NOMO-1 treated with DMSO at 0.1 percent for 48 hours (cell line): Measurements from ENCODE around the gene ANXA9.
A peak's percentile ranks its signal among the peaks of the same experiment; 100 is the strongest.

Experiments
- DNase-seq: peaks from one replicate; lab custom pipeline; 2025; ENCODE audit not compliant: unreplicated experiment; lab: John Stamatoyannopoulos, UW

ANXA9 gene

DNA sequence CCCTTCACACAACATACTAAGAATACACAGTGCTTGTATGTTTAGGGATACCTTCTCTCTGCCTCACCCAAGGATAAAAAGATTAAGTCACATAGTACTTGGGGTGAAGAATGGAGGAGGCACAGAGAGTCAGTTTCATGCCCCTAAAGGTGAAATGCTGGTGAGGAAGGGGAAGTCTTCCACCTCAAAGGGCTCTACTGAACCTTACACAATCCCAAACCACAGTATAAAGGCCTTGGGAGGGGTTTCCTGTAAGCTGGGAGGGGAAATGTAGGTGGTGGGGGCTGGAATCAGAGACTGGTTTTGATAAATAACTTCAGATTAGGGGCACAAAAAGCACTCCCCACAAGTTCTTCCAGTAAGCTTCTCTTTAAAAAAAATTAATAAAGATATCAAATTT lies 21.1 kb downstream of the ANXA9 start:
- peak; percentile 68 for DNase-seq

DNA sequence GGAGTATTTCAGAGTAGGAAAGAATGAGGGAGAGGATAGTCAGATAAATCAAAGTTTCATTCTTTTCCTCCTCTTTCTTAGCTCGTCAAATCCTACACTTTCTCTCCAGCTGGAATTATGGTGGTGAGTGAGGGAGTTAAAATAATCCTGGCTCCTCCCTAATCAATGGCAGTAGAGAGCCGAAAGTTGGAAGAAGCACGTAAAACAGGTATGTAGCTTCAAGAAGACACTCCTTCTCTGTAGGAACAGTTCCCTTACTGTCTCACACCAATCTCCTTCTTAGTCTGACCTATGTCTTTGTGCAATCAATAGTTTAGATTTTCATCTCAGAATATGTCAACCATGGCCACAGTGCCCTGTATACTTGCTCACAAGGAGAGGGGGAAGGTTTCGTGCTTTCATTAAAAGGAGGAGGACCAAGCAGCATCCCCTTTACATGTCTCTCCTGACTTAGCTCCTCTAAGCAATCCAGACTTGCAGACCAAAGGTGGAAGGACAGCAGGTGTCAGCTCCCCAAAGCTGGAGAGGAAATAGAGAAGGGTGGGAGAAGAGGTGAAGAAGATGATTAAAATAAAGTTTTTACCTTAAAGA lies 23.7 kb downstream of the ANXA9 start:
- DNase-seq, result no peak

DNA sequence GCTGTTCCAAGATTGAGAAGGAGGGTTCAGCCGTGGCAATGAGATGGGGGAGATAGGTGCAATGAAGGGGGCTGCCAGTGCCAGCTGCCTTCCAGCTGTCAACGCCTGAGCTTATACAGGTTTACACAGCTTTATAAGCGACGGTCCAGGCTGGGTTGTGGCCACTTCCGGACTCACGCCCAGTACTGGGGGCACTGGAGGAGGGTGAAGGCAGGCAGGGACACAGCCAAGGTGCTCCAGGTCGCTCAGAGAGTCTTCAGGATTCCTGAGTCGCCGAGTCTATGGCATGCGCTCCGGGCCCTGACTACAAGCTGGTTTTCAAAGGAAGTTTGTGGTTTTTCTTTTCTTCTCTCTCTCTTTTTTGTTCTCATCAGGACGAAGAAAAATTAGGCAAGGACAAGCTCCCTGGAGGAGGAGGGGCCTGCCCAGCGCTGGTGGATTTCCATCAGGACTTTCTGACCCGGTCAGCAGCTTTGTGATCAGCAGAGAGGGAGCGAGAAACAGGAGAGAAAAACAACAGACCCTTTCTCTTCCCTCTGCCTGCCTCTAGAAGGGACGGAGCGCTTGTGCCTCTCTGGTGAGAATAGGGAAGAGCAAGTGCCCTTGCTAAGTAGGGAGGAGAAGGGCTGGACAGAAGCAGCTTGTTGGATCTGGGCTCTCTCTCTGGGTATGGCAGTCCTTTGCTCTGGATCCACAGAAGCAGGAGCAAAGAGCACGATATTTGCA lies 24.4 kb downstream of the ANXA9 start, which contains the start of gene MINDY1:
Gene MINDY1, minus strand, starts transcription at position 576 of the 726 bp plus-strand sequence. CDS start 4,285 bp downstream, outside the sequence.
- peak; percentile 88 for DNase-seq

DNA sequence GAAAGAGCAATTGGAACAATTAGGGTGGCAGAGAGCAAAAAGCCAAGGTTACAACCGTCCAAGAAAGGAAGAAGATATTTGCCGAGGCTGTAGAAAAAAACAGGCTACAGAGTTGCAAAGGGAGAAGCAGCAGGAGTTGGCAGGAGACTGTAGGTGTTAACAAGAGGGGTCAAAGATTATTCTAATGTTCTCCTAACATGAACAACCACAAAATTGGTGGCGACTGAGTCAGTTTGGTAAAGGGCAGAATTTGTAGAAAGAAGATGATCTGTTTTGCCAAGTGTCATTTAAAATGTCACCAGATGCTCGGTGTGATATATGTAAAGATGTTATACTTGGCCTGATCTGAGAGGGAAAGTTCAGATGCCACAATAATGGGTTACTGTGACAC lies 25.8 kb downstream of the ANXA9 start:
- no peak for DNase-seq

DNA sequence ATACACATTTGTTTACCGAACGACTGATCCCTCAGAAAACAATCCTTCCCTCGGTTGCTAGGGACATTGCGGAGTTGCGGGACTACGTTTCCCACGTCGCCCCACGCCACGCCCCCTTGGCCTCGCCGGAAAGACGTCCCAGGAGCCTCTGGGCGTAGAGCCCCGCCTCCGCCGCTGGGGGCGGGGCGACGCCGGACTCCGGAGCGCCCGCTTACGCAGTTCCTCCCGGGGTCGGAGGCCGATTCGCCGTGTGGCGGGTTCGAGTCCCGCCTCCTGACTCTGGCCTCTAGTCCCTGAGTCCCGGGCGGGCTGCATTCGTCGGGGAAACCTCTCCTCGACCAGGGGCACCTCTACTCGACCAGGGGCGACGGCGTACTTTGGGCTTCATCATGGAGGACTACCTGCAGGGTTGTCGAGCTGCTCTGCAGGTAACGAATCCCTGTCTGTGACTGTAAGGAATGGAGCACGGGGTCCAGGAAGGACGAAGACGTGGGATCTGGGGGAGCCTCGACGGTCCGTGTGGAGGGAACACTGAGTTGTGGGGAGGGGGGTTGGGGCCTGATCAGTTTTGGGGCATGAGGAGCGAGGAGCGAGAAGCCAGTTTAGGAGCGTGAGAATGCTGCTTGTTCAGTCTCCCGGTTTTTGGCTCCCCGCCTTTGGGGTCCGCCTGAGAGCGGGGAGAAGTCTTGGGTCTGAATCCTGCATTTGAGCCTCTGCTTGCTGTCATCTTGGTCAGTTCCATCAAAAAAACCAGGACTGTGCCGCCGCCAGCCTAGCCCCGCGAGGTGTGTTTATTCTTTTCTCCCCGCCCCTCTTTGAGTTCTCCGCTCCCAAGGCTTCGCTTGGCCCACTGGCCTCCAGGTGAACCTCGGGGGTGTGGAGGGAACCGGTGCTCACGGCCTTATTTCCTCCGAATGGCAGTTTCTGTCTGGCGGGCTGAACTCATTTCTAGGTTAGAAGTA lies 26.4 kb downstream of the ANXA9 start, which contains the start of gene PRUNE1:
Gene PRUNE1, plus strand, starts transcription at position 206 of the 962 bp plus-strand sequence. Its CDS starts 184 bp downstream, at position 390.
- peak; percentile 90 for DNase-seq

DNA sequence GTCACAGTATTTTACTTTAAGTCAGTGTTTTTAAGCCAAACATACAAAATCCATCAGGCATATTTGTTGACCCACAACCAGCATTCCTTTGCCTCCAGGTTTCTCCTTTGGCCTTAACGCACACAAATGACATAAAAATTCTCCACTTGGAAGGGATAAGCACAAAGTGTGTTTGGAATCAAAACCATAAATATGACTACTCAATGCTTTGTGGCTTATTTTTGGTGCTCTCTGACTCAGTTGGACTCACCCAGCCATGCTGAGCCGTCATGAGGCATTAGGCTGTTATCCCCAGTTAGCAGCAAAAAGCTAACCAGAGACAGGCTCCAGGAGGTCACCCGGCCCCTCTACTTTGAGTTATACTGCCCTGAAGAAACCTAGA lies 27.1 kb downstream of the ANXA9 start:
- DNase-seq, result no peak

DNA sequence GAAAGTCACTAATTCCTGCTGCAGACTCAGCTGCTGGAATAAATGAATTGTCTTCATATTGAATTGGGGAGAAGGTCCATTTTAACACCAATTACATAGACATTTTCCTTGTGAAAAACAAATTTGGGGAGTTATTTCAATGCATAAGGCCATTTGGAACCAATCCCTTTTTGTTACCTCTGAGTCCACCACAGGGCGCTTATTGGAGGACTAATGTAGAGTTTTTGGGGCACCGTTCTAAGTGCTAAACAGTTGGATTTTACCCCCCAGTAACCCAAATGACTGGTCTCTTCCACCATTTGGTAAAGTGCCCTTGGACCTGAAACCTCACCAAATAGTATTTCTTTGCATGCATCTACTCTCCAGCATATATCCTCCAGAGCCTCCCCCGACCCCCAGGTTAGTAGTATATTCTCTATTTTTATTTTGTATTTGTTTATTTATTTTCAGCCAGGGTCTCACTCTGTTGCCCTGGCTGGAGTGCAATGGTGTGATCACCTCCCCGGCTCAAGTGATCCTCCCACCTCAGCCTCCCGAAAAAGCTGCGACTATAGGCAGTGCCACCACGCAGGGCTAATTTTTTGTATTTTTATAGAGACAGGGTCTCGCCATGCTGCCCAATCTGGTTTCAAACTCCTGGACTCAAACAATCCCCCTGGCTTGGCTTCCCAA lies 27.7 kb downstream of the ANXA9 start:
- DNase-seq, result no peak

DNA sequence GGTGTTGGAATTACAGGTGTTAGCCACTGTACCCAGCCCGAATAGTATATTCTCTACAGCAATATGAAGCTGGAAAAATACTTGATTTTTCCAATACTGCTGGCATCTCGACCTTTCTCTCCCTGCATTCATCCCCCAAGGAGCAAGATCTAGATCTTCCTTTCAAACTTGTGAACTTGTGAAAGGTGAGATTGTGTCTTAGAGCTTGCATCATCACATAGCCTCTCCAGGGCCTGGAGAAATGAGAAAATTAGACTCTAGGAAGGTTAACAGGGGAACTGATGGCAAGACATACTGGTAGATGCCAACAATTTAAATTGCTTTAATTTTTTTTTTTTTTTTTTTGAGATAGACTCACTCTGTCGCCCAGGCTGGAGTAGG lies 28.2 kb downstream of the ANXA9 start:
- no peak for DNase-seq

DNA sequence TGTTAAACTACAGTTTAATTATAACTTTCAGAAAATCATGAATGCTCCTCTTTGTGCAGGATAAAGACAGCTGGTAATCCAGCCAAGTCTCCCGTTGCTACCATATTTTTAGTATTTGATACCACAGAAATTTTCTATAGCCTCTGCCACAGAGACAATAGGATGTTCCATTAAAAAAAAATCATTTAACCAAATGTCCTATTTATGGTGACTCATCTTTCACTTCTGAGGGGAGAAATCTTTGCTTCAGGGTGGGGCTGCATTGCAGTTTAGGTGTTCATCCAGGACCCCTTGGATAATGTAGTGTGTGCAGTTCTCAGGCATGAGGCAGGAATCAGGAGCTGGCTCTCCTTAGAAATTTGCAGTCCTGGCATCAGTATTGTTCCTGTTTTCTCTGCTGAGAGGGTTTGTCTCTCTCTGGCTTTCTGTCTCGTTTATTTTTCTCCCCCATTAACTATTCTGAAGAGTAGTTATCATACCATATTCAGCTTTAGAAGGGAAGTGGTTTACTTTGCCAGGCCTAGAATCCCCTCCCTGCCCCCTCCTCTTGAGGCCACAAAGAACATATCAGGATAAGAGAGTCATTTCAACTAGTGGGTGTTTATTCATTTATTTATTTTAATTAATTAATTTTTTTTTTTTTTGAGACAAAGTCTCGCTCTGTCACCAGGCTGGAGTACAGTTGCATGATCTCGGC lies 29.2 kb downstream of the ANXA9 start:
- no peak for DNase-seq

DNA sequence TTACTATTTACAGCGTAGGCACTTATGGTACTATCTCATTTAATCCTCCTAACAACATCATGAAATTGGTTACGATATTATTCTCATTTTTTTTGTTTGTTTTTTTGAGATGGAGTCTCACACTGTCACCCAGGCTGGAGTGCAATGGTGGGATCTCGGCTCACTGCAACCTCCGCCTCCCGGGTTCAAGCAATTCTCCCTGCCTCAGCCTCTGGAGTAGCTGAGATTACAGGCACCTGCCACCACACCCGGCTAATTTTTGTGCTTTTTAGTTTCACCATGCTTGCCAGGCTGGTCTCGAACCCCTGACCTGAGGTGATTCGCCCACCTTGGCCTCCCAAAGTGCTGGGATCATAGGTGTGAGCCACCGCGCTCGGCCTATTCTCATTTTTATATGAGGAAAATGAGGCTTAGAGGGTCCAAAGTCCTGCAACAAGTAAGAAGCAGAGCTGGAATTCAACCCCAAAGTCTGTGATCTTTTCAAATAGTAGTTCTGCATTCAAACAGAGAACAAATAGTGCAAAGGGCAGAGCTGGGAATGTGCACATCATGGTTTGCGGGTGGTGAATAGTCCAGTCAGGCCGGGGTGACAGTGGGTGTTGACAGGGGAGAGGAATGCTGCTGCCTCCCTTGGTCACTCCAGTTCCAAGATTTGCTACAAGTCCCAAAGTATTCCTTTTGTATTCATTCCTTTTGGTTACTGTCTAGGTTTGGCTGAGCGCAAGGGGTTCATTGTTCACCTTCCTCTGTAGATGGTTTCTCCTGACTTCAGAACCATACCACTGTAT lies 30.8 kb downstream of the ANXA9 start:
- no peak for DNase-seq

DNA sequence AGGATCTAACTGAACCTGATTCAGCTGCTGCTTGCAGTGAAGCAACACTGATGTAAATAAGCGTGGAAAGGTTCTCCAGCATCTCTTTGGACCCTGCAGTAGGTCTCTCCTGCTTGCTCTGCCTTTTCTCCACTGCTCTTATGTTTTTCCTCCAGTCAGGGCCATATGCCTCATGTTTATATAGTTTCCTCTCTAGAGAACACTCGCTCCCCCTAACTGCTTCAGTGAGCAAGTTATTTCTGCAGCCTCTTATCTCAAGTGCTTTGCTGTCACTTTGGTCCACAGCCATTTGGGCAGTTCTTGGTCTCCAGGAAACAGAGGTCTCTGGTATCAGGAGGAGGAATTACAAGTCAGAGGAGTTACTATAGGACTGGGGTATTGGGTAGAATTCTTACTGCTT lies 31.4 kb downstream of the ANXA9 start:
- no peak for DNase-seq

DNA sequence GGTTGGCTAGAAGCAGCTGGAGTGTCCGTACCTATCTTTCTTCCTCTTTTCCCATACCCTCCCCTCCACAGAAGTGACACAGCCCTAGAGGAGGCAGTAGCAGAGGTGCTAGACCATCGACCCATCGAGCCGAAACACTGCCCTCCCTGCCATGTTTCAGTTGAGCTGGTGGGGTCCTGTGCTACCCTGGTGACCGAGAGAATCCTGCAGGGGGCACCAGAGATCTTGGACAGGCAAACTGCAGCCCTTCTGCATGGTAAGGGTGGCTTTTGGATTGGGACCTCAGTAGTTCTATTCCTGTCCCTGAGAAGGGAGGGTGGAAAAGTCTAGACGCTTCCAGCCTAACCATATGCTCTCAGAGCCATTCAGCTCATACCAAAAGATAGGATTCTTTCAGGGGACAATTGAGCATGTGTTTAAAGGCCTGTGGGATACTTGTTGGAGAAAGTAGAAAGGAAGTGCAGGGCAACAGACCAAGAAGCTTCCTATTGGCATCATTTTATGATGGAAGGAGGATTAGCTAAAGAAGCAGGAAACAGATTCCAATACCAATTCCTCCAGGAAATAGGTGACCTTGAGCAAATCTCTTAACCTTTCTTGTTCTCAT lies 42.6 kb downstream of the ANXA9 start:
- peak; percentile 63 for DNase-seq

DNA sequence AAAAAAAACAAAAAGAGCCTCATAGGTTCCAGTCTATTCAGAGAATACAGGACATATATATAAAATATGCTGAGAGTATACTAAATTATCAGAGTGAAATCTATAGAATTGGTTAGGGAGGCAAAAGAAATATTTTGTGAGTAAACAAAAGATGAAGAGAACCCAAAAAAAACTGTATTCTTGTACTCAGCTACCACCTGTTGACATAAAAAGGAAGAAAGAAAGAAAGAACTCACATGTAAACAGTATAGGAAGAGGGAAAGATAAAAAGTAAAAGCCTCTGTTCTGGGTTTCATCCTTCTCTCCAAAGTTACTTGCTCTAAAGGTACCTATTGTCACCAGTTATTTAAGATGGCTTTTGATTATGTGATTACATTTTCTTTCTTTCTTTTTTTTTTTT lies 44.4 kb downstream of the ANXA9 start:
- DNase-seq, result no peak

DNA sequence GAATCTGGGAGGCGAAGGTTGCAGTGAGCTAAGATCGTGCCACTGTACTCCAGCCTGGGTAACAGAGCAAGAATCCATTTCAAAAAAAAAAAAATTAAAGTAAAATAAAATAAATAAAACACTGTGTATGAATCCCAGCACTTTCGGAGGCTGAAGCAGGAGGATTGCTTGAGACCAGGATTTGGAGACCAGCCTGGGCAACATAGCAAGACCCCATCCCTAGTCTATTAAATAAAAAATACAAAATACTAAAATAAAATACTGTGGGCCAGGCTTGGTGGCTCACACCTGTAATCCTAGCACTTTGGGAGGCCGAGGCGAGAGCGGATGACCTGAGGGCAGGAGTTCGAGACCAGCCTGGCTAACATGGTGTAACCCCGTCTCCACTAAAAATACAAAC lies 50.1 kb downstream of the ANXA9 start:
- DNase-seq, result no peak

DNA sequence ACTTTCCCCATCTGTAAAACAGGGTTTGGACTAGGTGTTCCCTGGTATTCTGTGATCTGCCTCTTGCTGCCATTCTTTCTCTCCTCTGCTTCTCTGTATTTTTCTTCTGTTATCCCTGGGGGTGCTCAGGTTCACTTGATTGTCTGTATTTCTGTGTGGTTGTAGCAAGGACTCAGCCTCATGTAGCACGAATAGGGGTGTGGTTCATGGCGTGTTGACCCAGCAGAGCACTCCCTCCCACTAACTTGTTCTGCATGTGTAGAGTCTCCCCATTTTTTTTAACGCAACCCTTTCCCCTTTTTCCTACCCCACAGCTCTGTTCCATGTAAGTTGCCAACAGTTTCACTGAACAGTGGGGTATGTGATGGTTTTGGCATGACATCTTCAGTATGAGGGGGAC lies 53.1 kb downstream of the ANXA9 start:
- no peak for DNase-seq

DNA sequence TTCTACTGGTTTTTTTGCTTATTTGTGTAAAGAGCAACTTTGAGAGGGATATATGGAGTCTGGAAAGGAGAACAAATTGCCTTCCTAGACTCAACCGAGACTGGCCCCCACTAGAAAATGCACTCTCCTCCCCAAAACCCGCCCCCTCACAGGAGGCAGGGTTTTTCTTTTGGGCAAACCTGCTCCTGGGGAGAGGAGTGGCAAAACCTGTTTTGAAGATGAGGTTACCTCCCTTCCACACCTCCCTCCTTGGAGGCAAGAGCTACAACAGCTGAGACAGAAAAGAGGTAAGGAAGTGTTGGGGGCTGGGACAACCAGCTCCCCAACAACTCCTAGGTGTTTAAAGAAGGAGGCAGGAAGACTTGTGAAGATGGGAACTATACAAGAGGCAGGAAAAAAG lies 54.3 kb downstream of the ANXA9 start, which contains the start of gene BNIPL:
Gene BNIPL, plus strand, starts transcription at position 231 of the 400 bp plus-strand sequence. Its CDS starts 140 bp downstream, at position 371.
- DNase-seq, result no peak

DNA sequence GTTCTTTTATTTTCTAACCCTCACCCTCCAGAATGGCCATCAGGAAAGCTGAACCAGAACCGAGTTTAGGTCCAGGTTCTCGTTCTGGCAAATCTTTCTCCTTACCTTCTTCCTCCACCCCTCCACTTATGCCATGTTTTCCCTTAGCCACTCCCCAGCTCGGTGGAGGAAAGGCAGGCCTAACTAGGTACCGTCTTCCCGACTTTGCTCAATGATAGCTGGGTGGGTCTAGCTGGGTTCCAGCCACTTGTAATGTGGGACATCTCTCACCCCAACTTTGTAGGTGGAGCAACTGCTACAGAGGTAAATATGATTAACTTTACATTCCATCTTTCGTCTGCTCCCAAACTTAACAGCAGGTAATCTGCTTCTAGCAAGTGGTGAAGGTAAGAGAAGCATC lies 54.9 kb downstream of the ANXA9 start:
- no peak for DNase-seq

DNA sequence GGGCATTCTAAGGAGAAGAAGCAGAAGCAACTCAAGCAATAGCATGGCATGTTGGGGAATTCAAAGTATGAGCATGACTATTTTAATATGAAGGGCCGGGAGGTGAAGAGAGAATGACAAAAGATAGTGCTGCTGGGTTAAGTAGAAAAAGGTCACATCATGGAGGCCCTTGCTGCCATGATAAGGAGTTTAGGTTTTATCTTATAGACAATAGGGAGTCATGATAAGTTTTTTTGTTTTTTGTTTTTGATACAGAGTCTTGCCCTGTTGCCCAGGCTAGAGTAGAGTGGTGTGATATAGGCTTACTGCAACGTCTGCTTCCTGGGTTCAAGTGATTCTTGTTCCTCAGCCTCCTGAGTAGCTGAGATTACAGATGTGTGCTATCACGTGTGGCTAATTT lies 57.4 kb downstream of the ANXA9 start:
- DNase-seq, result no peak

DNA sequence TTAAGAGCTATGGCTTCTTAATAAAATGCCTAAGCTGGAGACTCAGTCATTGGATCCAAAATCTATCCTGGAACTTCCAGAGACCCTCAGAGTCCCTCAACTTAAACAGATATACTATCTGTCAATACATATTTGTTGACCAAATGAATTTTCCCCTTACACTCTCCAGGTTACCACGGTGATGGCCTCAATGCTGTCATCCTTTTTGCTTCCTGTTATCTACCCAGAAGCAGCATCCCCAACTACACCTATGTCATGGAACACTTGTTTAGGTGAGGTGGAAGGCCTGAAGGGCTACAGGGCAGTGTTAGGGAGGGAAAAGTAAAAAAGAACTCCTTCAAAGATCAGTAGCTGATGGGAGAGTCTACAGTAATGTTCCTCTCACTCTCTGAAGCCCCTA lies 61.1 kb downstream of the ANXA9 start:
- DNase-seq, result no peak
